ENCODE measurements around the gene SLC25A12. TPM values are rescaled to one million over a fixed set of nuclear protein-coding genes. Genes with fewer than 3 reads are reported as not detected.

SLC25A12 gene
- total RNA-seq, 1 donor from 2014 or later = 30.4 TPM

GRCh38 chr2:171855401-171855800 is 38.6 kb downstream of the SLC25A12 start:
- Mint-ChIP-seq H3K36me3 (ENCODE audit: unreplicated experiment) (no peaks in the 10 kb centered on the region), H3K9me3 (ENCODE audit: unreplicated experiment) (peaks cover 2% of the 10 kb centered on the region), H3K27ac (ENCODE audit: unreplicated experiment) (no peak overlapping the region), H3K4me3 (ENCODE audit: unreplicated experiment) (no peak overlapping the region), H3K4me1 (ENCODE audit: low read depth, unreplicated experiment) (peaks cover 5% of the 10 kb centered on the region), H3K27me3 (ENCODE audit: unreplicated experiment) (no peaks in the 10 kb centered on the region)
- no peak for DNase-seq
- TF ChIP-seq, protein P1, sequence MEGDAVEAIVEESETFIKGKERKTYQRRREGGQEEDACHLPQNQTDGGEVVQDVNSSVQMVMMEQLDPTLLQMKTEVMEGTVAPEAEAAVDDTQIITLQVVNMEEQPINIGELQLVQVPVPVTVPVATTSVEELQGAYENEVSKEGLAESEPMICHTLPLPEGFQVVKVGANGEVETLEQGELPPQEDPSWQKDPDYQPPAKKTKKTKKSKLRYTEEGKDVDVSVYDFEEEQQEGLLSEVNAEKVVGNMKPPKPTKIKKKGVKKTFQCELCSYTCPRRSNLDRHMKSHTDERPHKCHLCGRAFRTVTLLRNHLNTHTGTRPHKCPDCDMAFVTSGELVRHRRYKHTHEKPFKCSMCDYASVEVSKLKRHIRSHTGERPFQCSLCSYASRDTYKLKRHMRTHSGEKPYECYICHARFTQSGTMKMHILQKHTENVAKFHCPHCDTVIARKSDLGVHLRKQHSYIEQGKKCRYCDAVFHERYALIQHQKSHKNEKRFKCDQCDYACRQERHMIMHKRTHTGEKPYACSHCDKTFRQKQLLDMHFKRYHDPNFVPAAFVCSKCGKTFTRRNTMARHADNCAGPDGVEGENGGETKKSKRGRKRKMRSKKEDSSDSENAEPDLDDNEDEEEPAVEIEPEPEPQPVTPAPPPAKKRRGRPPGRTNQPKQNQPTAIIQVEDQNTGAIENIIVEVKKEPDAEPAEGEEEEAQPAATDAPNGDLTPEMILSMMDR (IDR thresholded peaks at IDR 0.05; ENCODE audit: partially characterized antibody, unreplicated experiment) = no peak

DNA sequence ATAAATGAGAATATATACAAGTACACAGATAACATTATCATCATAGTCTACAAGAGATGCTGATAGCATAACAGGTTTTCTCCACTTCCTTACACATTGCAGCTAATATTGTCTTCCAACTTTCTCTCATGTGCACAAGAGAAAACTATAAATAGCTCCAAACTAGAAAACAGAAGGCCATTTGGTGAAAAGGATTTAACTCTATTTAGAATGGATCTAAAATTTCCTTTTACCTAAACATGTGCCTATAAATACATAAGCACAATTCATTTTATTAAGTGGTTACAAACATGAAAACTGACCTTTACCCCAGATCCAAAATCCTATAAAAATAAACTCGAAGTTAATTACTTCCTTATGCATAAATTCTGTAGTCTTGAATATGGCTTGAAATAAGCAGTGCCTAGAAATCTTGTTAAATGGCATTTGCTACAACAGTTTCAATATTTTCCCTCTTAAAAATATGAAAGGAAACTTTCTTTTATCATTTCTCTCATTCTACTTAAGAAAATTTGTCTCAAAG is 41.6 kb downstream of the SLC25A12 start:
- H3K4me3 Mint-ChIP-seq (ENCODE audit: unreplicated experiment) = no peak overlapping the region

DNA sequence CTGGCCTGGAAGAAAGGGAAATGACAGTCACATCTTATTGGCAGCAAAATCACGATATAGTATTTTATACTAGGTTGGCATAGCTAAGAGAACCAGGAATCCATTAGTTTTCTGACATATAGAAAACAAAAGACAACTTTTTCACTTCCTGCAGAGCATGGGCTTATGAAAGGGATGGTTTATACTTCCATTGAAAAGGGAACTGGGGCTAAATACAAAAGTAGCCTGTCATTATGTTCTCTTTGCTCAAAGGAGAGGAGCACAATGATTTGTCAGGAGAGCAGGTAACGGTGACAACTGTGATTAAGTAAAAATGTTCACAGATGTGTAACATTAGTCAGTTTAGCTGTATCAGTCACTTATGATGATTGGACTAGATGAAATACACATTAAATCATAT is 46.4 kb downstream of the SLC25A12 start:
- Mint-ChIP-seq H3K36me3 (ENCODE audit: unreplicated experiment) (no peaks in the 10 kb centered on the region), H3K4me3 (ENCODE audit: unreplicated experiment) (no peak overlapping the region), H3K27ac (ENCODE audit: unreplicated experiment) (no peak overlapping the region), H3K4me1 (ENCODE audit: low read depth, unreplicated experiment) (no peaks in the 10 kb centered on the region), H3K9me3 (ENCODE audit: unreplicated experiment) (no peaks in the 10 kb centered on the region), H3K27me3 (ENCODE audit: unreplicated experiment) (no peaks in the 10 kb centered on the region)
- no peak for DNase-seq
- TF ChIP-seq, protein P1 (IDR thresholded peaks at IDR 0.05; ENCODE audit: partially characterized antibody, unreplicated experiment) = no peak

More for the DNA sequence above, 41.6 kb downstream of the SLC25A12 start:
- TF ChIP-seq, protein P1 (IDR thresholded peaks at IDR 0.05; ENCODE audit: partially characterized antibody, unreplicated experiment) = no peak
- no peak for DNase-seq
- no peaks in the 10 kb centered on the region for H3K27me3 Mint-ChIP-seq (ENCODE audit: unreplicated experiment)
- no peak overlapping the region for H3K27ac Mint-ChIP-seq (ENCODE audit: unreplicated experiment)
- H3K36me3 Mint-ChIP-seq (ENCODE audit: unreplicated experiment) = no peaks in the 10 kb centered on the region
- H3K9me3 Mint-ChIP-seq (ENCODE audit: unreplicated experiment) = peaks cover 2% of the 10 kb centered on the region
- peaks cover 5% of the 10 kb centered on the region for H3K4me1 Mint-ChIP-seq (ENCODE audit: low read depth, unreplicated experiment)

- Mint-ChIP-seq H3K27ac (ENCODE audit: unreplicated experiment) (no peak overlapping the region), H3K27me3 (ENCODE audit: unreplicated experiment) (no peaks in the 10 kb centered on the region), H3K4me3 (ENCODE audit: unreplicated experiment) (no peak overlapping the region), H3K4me1 (ENCODE audit: low read depth, unreplicated experiment) (no peaks in the 10 kb centered on the region), H3K36me3 (ENCODE audit: unreplicated experiment) (no peaks in the 10 kb centered on the region), H3K9me3 (ENCODE audit: unreplicated experiment) (no peaks in the 10 kb centered on the region)
- DNase-seq = no peak
- TF ChIP-seq, protein P1 (IDR thresholded peaks at IDR 0.05; ENCODE audit: partially characterized antibody, unreplicated experiment) = no peak
Observed at GRCh38 chr2:171846894-171847293, 47.1 kb downstream of the SLC25A12 start.

GRCh38 chr2:171841996-171842395 is 52.0 kb downstream of the SLC25A12 start:
- DNase-seq = no peak
- TF ChIP-seq, protein P1 (IDR thresholded peaks at IDR 0.05; ENCODE audit: partially characterized antibody, unreplicated experiment) = no peak
- no peak overlapping the region for H3K4me3 Mint-ChIP-seq (ENCODE audit: unreplicated experiment)

More at GRCh38 chr2:171841996-171842395, 52.0 kb downstream of the SLC25A12 start:
- Mint-ChIP-seq H3K27ac (ENCODE audit: unreplicated experiment) (no peak overlapping the region), H3K9me3 (ENCODE audit: unreplicated experiment) (no peaks in the 10 kb centered on the region), H3K36me3 (ENCODE audit: unreplicated experiment) (no peaks in the 10 kb centered on the region), H3K4me1 (ENCODE audit: low read depth, unreplicated experiment) (no peaks in the 10 kb centered on the region), H3K27me3 (ENCODE audit: unreplicated experiment) (no peaks in the 10 kb centered on the region)

Measured in glutamatergic neuron (in vitro differentiated cells).